NCI-H2081 (cell line): Measurements from ENCODE around the gene PRIM2.
"Not testable (repeated sequence)": the region's sequence is repeated elsewhere in the genome, so short reads cannot be mapped to it uniquely, and the experiment has no call there.

Source experiments
- DNase-seq, 2 experiments: peaks; one replicate each; lab custom pipeline; 2025; lab: John Stamatoyannopoulos, UW

The PRIM2 gene

GRCh38 chr6:57308755-57309154 is 8.7 kb upstream of the PRIM2 start:
- DNase-seq: not testable (repeated sequence)

GRCh38 chr6:57310095-57310816 is 7.2 kb upstream of the PRIM2 start:
- not testable (repeated sequence) for DNase-seq

- no peak for DNase-seq
Observed at GRCh38 chr6:57310817-57311157, 6.6 kb upstream of the PRIM2 start.

GRCh38 chr6:57311300-57312003 is 6.0 kb upstream of the PRIM2 start:
- not testable (repeated sequence) for DNase-seq

- DNase-seq: no peak
Observed at GRCh38 chr6:57312004-57312345, 5.5 kb upstream of the PRIM2 start.

- no peak for DNase-seq
Observed at GRCh38 chr6:57313009-57313408, 4.4 kb upstream of the PRIM2 start.

- no peak for DNase-seq
Observed at GRCh38 chr6:57313711-57314471, 3.5 kb upstream of the PRIM2 start.

GRCh38 chr6:57315111-57315510 is 2.3 kb upstream of the PRIM2 start:
- no peak for DNase-seq

GRCh38 chr6:57315851-57316250 is 1.6 kb upstream of the PRIM2 start:
- no peak for DNase-seq

GRCh38 chr6:57316581-57317059 is 810 bp upstream of the PRIM2 start:
- DNase-seq: peak; percentile 86 to 90

- DNase-seq: peak in 1 of 2 experiments; percentile 9
Observed at GRCh38 chr6:57324538-57324937, 7.1 kb downstream of the PRIM2 start.

- no peak for DNase-seq
Observed at GRCh38 chr6:57327311-57327710, 9.9 kb downstream of the PRIM2 start.

GRCh38 chr6:57328074-57328473 is 10.6 kb downstream of the PRIM2 start:
- no peak for DNase-seq

- no peak for DNase-seq
Observed at GRCh38 chr6:57329933-57330332, 12.5 kb downstream of the PRIM2 start.

GRCh38 chr6:57342148-57342669 is 24.8 kb downstream of the PRIM2 start:
- DNase-seq: no peak

GRCh38 chr6:57343342-57343741 is 25.9 kb downstream of the PRIM2 start:
- not testable (repeated sequence) for DNase-seq

- not testable (repeated sequence) for DNase-seq
Observed at GRCh38 chr6:57346715-57347114, 29.3 kb downstream of the PRIM2 start.

- not testable (repeated sequence) for DNase-seq
Observed at GRCh38 chr6:57347597-57347996, 30.2 kb downstream of the PRIM2 start.

- not testable (repeated sequence) for DNase-seq
Observed at GRCh38 chr6:57350443-57350842, 33.0 kb downstream of the PRIM2 start.

- not testable (repeated sequence) for DNase-seq
Observed at GRCh38 chr6:57352596-57352995, 35.2 kb downstream of the PRIM2 start.

- not testable (repeated sequence) for DNase-seq
Observed at GRCh38 chr6:57358319-57358718, 40.9 kb downstream of the PRIM2 start.

GRCh38 chr6:57359766-57360165 is 42.3 kb downstream of the PRIM2 start:
- DNase-seq: not testable (repeated sequence)
